Right forelimb (tissue), 1 donor: ENCODE measurements around the gene BEND5.

Source experiments
- DNase-seq: peaks from one replicate; pipeline ENCODE4 v3.0.0-alpha.2; 2018

The BEND5 gene

DNA sequence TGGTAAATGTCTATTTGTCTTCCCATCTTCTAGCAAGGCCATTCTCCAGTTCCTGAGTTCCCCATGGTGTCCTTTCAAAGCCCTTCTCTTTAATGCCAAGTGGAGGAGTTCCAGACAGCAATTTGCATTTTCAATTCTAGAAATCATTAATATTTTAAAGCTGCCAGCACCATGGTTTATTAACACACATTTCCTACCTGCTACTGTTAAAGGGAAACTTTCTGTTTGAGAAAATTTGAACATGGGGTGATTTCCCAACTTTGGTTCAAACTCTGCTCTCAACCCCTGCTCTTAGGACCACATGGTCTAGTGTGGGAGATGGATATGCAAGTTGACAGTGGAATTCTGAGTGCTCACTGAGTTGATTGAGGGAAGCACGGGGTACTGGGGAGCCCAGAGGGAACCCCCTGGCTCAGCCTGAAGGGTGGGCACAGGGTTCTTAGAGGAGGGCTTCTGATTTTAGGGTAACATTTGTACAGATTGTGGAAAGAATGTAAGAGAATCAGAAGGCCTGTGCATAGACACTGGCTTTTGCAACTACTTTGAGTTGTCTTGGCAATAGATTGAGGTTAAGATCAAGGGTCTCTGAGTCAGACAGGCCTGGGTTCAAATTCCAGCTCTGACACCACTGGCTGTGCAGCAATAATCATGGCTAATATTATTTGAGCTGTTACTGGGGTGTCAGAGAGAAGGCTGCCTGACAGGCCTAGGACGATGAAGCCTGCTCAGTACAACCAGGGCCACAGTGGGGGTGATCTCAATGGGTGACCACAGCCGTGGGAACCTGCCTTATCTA lies 97.8 kb downstream of the BEND5 start:
- no peak for DNase-seq
